HG02943 (cell line): ENCODE measurements around the gene SFXN1.
A peak's percentile ranks its signal among the peaks of the same experiment; 100 is the strongest.
"Not testable (repeated sequence)": the region's sequence is repeated elsewhere in the genome, so short reads cannot be mapped to it uniquely, and the experiment has no call there.

Experiments used
- ATAC-seq: cut with Tn5 transposase; IDR thresholded peaks from one replicate; pipeline ENCODE4 v1.9.1; 2021; ENCODE audit warnings: mild to moderate bottlenecking, low read depth, moderate library complexity; ENCODE audit not compliant: unreplicated experiment

Gene SFXN1

GRCh38 chr5:175493260-175493659, 14.9 kb downstream of the SFXN1 start:
- no peak for ATAC-seq

GRCh38 chr5:175493726-175494125, 15.4 kb downstream of the SFXN1 start:
- no peak for ATAC-seq

GRCh38 chr5:175494264-175495183, 16.2 kb downstream of the SFXN1 start:
- ATAC-seq = no peak

GRCh38 chr5:175501759-175502158, 23.4 kb downstream of the SFXN1 start:
- ATAC-seq = no peak

GRCh38 chr5:175507671-175508070, 29.3 kb downstream of the SFXN1 start:
- ATAC-seq = not testable (repeated sequence)

GRCh38 chr5:175508896-175509295, 30.5 kb downstream of the SFXN1 start:
- ATAC-seq = no peak

- no peak for ATAC-seq
These were observed 34.9 kb downstream of the SFXN1 start for GRCh38 chr5:175513297-175513696.

GRCh38 chr5:175513726-175514125, 35.4 kb downstream of the SFXN1 start:
- ATAC-seq = no peak

GRCh38 chr5:175516933-175517823, 38.8 kb downstream of the SFXN1 start:
- no peak for ATAC-seq

- ATAC-seq = no peak
These were observed 39.6 kb downstream of the SFXN1 start for GRCh38 chr5:175517824-175518450.

- ATAC-seq = no peak
These were observed 40.6 kb downstream of the SFXN1 start for GRCh38 chr5:175519006-175519405.

GRCh38 chr5:175520321-175520720, 42.0 kb downstream of the SFXN1 start:
- no peak for ATAC-seq

GRCh38 chr5:175520873-175521272, 42.5 kb downstream of the SFXN1 start:
- ATAC-seq = no peak

- ATAC-seq = no peak
These were observed 43.0 kb downstream of the SFXN1 start for GRCh38 chr5:175521313-175521833.

GRCh38 chr5:175523292-175523691, 44.9 kb downstream of the SFXN1 start:
- ATAC-seq = no peak

- ATAC-seq = no peak
These were observed 45.9 kb downstream of the SFXN1 start for GRCh38 chr5:175524211-175524610.

- ATAC-seq = no peak
These were observed 48.3 kb downstream of the SFXN1 start for GRCh38 chr5:175526691-175527090.

GRCh38 chr5:175531361-175531760, 53.0 kb downstream of the SFXN1 start:
- ATAC-seq = no peak

- ATAC-seq = peak; percentile 81
These were observed 55.9 kb downstream of the SFXN1 start for GRCh38 chr5:175534070-175534932.

GRCh38 chr5:175535331-175535730, 57.0 kb downstream of the SFXN1 start:
- ATAC-seq = not testable (repeated sequence)
